ENCODE measurements around the gene BICDL1. TPM values are rescaled to one million over a fixed set of nuclear protein-coding genes. Genes with fewer than 3 reads are reported as not detected.

The BICDL1 gene
- total RNA-seq, 1 experiment from 2014 or later = 18.2 TPM

GRCh38 chr12:120115066-120115465, 126.0 kb downstream of the BICDL1 start:
- peaks cover 4 to 15% of the 10 kb centered on the region in 2 experiments; a peak in 2 of 4 replicates for H3K36me3 ChIP-seq (ENCODE audit: control insufficient read depth in 1 of 2, insufficient read depth in 2 of 2, low read length in 2 of 2)
- H3K9me2 ChIP-seq (ENCODE audit: insufficient read depth) = no peaks in the 10 kb centered on the region
- H3K79me2 ChIP-seq (ENCODE audit: insufficient read depth, low read length) = peaks cover 78% of the 10 kb centered on the region
- no TSS peak for BruUV-seq (replicated peaks)
- no peak overlapping the region for H2AFZ ChIP-seq (ENCODE audit: low read depth, low read length, poor library complexity, severe bottlenecking)
- ChIA-PET POLR2A (no interaction called here), CTCF (no interaction called here), RAD21 (ENCODE audit: low non-redundant PET in 1 of 2, low total read pairs in 2 of 2, uncharacterized antibody in 2 of 2, unreplicated experiment in 2 of 2) (no interaction called here)
- no peaks in the 10 kb centered on the region for H3K9me3 ChIP-seq (ENCODE audit: control insufficient read depth in 1 of 2, insufficient read depth in 1 of 2, low read depth in 1 of 2, low read length in 2 of 2)
- no peaks in the 10 kb centered on the region for H4K20me1 ChIP-seq (ENCODE audit: insufficient read depth)
- ATAC-seq = no peak
- TF ChIP-seq CTCF (IDR thresholded peaks at IDR 0.05 in 2 of 3, conservative IDR thresholded peaks at IDR 0.05 in 1 of 3; ENCODE audit: borderline replicate concordance in 1 of 3, insufficient read depth in 1 of 3, low read depth in 2 of 3, low read length in 2 of 3) (no peak), SIN3A (IDR thresholded peaks at IDR 0.05; ENCODE audit: low read depth) (no peak), YY1 (IDR thresholded peaks at IDR 0.05; ENCODE audit: extremely low read depth, insufficient replicate concordance, low read depth, low read length) (no peak), MAX (IDR thresholded peaks at IDR 0.05) (no peak)
- H3K27ac ChIP-seq (ENCODE audit: low read depth, low read length) = no peak overlapping the region
- H3K4me1 ChIP-seq (ENCODE audit: control insufficient read depth in 1 of 2, insufficient read depth in 2 of 2, low read length in 2 of 2) = peaks cover 17 to 27% of the 10 kb centered on the region in 2 experiments
- intact Hi-C loops (cut with micrococcal nuclease) = loop anchor here (5.0 kb wide), 1 partner anchor 67 kb away; no protein-coding TSS in a partner anchor
- peak overlapping the region; percentile 75 for H3K9ac ChIP-seq (ENCODE audit: low read length)
- DNase-seq (ENCODE audit: low read depth, low spot score) = no peak
- peak overlapping the region; percentile 60 to 65; a peak in 3 of 4 replicates for H3K4me3 ChIP-seq (replicated peaks in 1 of 2; ENCODE audit: low read depth in 1 of 2, low read length in 2 of 2)
- peak overlapping the region; percentile 80 for H3K4me2 ChIP-seq (ENCODE audit: low read length)
- H3K27me3 ChIP-seq (ENCODE audit: insufficient read depth, low read length) = no peaks in the 10 kb centered on the region
